ENCODE results near the gene ZC3HAV1.

The ZC3HAV1 gene

GRCh38 chr7:139023076-139023475 lies 86.4 kb downstream of the ZC3HAV1 start:
- DNase-seq: no peak

- no peak for DNase-seq
Measured at GRCh38 chr7:139022286-139022685, 87.2 kb downstream of the ZC3HAV1 start.

GRCh38 chr7:139018910-139019309 lies 90.6 kb downstream of the ZC3HAV1 start:
- no peak for DNase-seq

- DNase-seq: peak in 31 of 51 donors; percentile 2 to 68 (median 32)
Measured at GRCh38 chr7:139016931-139017511, 92.5 kb downstream of the ZC3HAV1 start.

GRCh38 chr7:139011373-139011772 lies 98.1 kb downstream of the ZC3HAV1 start:
- no peak for DNase-seq

- DNase-seq: no peak
Measured at GRCh38 chr7:139004321-139005090, 105.0 kb downstream of the ZC3HAV1 start.

GRCh38 chr7:138999414-138999813 lies 110.1 kb downstream of the ZC3HAV1 start:
- no peak for DNase-seq

Measured in hypothalamus (tissue), 51 donors.